RWPE1 (cell line): ENCODE results near the gene PLCH2.
A peak's percentile ranks its signal among the peaks of the same experiment; 100 is the strongest.
"Not testable (repeated sequence)": the region's sequence is repeated elsewhere in the genome, so short reads cannot be mapped to it uniquely, and the experiment has no call there.

Experiments
- CTCF ChIA-PET: fragments of 350-600 bp; sonication (Branson Sonifier 250); formaldehyde crosslinking; extraction: SDS; loops from one replicate; lab custom pipeline; 2021; lab: Yijun Ruan, JAX
- POLR2A ChIA-PET: fragments of 400-600 bp; formaldehyde crosslinking; extraction: SDS; loops from one replicate; lab custom pipeline; 2020; ENCODE audit warnings: antibody characterized with exemption; ENCODE audit not compliant: low non-redundant PET; lab: Yijun Ruan, JAX
- DNase-seq: peaks from one replicate; pipeline ENCODE4 v3.0.0; 2012; ENCODE audit warnings: low spot score
- H3K27ac ChIP-seq: fragments of 450-650 bp; 2 replicates; pipeline ENCODE4 v1.5.1; 2017
- CTCF ChIP-seq: fragments of 450-650 bp; conservative IDR thresholded peaks from 2 replicates; pipeline ENCODE4 v1.5.1; 2017; ENCODE audit warnings: low read depth, mild to moderate bottlenecking

The PLCH2 gene

GRCh38 chr1:2455757-2456156 lies 20.3 kb upstream of the PLCH2 start:
- ChIA-PET CTCF (interaction anchor here (0.6 to 1.1 kb wide), 2 partner anchors 14 to 1346 kb away, joined by 3 read pairs; no protein-coding TSS in a partner anchor), POLR2A (no interaction called here)
- peak overlapping the region; percentile 98 for H3K27ac ChIP-seq
- TF ChIP-seq CTCF: no peak
- DNase-seq: no peak

- no peak for TF ChIP-seq CTCF
- POLR2A ChIA-PET: interaction anchor here (0.6 kb wide), 1 partner anchor 9 kb away, joined by 3 read pairs; no protein-coding TSS in a partner anchor
- CTCF ChIA-PET: no interaction called here
- peak overlapping the region; percentile 98 for H3K27ac ChIP-seq
- DNase-seq: no peak
Observed at GRCh38 chr1:2457444-2457843, 18.6 kb upstream of the PLCH2 start.

- ChIA-PET POLR2A (interaction anchor here (0.6 kb wide), 1 partner anchor 90 kb away, joined by 3 read pairs; no protein-coding TSS in a partner anchor), CTCF (no interaction called here)
- H3K27ac ChIP-seq: peak overlapping the region; percentile 98
- DNase-seq: no peak
- no peak for TF ChIP-seq CTCF
Observed at GRCh38 chr1:2458687-2459086, 17.4 kb upstream of the PLCH2 start.

GRCh38 chr1:2459102-2459753 lies 16.9 kb upstream of the PLCH2 start:
- POLR2A ChIA-PET: interaction anchor here (0.6 kb wide), 1 partner anchor 89 kb away, joined by 3 read pairs; no protein-coding TSS in a partner anchor
- DNase-seq, CTCF ChIA-PET: not testable (repeated sequence)
- peak overlapping the region; percentile 98; the same call in 1 of the 2 replicates for H3K27ac ChIP-seq

GRCh38 chr1:2459757-2460156 lies 16.3 kb upstream of the PLCH2 start:
- TF ChIP-seq CTCF: no peak
- CTCF ChIA-PET: no interaction called here
- peak overlapping the region; percentile 53 for H3K27ac ChIP-seq
- POLR2A ChIA-PET: no interaction called here
- no peak for DNase-seq

GRCh38 chr1:2460203-2460602 lies 15.9 kb upstream of the PLCH2 start:
- H3K27ac ChIP-seq: peak overlapping the region; percentile 53
- DNase-seq: no peak
- POLR2A ChIA-PET: no interaction called here
- TF ChIP-seq CTCF: no peak
- CTCF ChIA-PET: no interaction called here
